ENCODE results near the gene STUB1. TPM values are rescaled to one million over a fixed set of nuclear protein-coding genes. Genes with fewer than 3 reads are reported as not detected.

The STUB1 gene
- total RNA-seq, 2 experiments from 2014 or later = 72.4 to 85.5 TPM

DNA sequence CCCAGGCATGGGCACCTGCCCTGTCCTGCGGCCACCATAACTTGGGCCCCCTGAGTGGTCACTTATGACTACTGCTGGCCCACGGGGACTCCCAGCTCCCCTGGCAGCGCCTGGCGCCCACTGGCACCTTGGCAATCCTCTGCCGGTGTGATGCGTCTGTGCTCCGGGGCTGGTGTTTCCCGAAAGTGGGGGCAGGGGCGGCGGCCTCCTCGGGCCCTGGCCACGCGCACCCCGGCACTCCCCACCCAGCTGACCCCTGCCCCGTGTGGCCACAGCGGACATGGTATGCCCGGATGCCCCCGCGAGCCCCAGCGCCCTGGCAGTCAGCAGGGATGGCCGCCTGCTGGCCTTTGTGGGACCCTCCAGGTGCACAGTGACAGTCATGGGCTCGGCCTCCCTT lies 22.7 kb upstream of the STUB1 start:
- no peak for DNase-seq (ENCODE audit: low spot score)
- CTCF ChIA-PET (ENCODE audit: unreplicated experiment) = no interaction called here
- POLR2A ChIA-PET = no interaction called here

GRCh38 chr16:658679-659571 lies 21.3 kb upstream of the STUB1 start:
- peaks cover 6% of the 10 kb centered on the region for H3K4me1 ChIP-seq (ENCODE audit: insufficient read depth, low read length, poor library complexity, severe bottlenecking)
- no peak for TF ChIP-seq EZH2phosphoT487 (IDR thresholded peaks at IDR 0.05; ENCODE audit: borderline replicate concordance, low read depth, low read length)
- TF ChIP-seq, protein P1, sequence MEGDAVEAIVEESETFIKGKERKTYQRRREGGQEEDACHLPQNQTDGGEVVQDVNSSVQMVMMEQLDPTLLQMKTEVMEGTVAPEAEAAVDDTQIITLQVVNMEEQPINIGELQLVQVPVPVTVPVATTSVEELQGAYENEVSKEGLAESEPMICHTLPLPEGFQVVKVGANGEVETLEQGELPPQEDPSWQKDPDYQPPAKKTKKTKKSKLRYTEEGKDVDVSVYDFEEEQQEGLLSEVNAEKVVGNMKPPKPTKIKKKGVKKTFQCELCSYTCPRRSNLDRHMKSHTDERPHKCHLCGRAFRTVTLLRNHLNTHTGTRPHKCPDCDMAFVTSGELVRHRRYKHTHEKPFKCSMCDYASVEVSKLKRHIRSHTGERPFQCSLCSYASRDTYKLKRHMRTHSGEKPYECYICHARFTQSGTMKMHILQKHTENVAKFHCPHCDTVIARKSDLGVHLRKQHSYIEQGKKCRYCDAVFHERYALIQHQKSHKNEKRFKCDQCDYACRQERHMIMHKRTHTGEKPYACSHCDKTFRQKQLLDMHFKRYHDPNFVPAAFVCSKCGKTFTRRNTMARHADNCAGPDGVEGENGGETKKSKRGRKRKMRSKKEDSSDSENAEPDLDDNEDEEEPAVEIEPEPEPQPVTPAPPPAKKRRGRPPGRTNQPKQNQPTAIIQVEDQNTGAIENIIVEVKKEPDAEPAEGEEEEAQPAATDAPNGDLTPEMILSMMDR (conservative IDR thresholded peaks at IDR 0.05; ENCODE audit: low read length) = no peak
- H3K4me3 ChIP-seq (ENCODE audit: low read depth, low read length, poor library complexity, severe bottlenecking) = no peak overlapping the region
- no peaks in the 10 kb centered on the region for H3K9me3 ChIP-seq (ENCODE audit: low read length)
- H4K20me1 ChIP-seq (ENCODE audit: insufficient read depth, low read length) = no peaks in the 10 kb centered on the region
- H2AFZ ChIP-seq (ENCODE audit: low read length) = no peak overlapping the region
- peaks cover 43% of the 10 kb centered on the region; the same call in 1 of the 2 replicates for H3K36me3 ChIP-seq (ENCODE audit: insufficient read depth, low read length)
- no TSS peak for BruUV-seq (replicated peaks)
- intact Hi-C loops (cut with micrococcal nuclease; ENCODE audit: unreplicated experiment) = no loop called here
- H3K27ac ChIP-seq (ENCODE audit: low read depth, low read length, poor library complexity, severe bottlenecking) = no peak overlapping the region
- ChIA-PET CTCF (ENCODE audit: unreplicated experiment) (no interaction called here), POLR2A (no interaction called here)
- no peaks in the 10 kb centered on the region for H3K9me2 ChIP-seq (ENCODE audit: insufficient read depth, low read length)
- no peak overlapping the region for H3K4me2 ChIP-seq (ENCODE audit: low read length)
- no peaks in the 10 kb centered on the region for H3K79me2 ChIP-seq (ENCODE audit: insufficient read depth, low read depth, low read length)
- DNase-seq (ENCODE audit: low spot score) = no peak

More for the DNA sequence above, 22.7 kb upstream of the STUB1 start:
- Histone ChIP-seq H4K20me1 (ENCODE audit: insufficient read depth, low read length) (no peaks in the 10 kb centered on the region), H3K9me3 (ENCODE audit: low read length) (no peaks in the 10 kb centered on the region), H3K79me2 (ENCODE audit: insufficient read depth, low read depth, low read length) (no peaks in the 10 kb centered on the region), H2AFZ (ENCODE audit: low read length) (no peak overlapping the region), H3K4me2 (ENCODE audit: low read length) (no peak overlapping the region), H3K9me2 (ENCODE audit: insufficient read depth, low read length) (no peaks in the 10 kb centered on the region), H3K36me3 (ENCODE audit: insufficient read depth, low read length) (peaks cover 46% of the 10 kb centered on the region; the same call in 1 of the 2 replicates), H3K4me3 (ENCODE audit: low read depth, low read length, poor library complexity, severe bottlenecking) (no peak overlapping the region), H3K4me1 (ENCODE audit: insufficient read depth, low read length, poor library complexity, severe bottlenecking) (peaks cover 6% of the 10 kb centered on the region), H3K27ac (ENCODE audit: low read depth, low read length, poor library complexity, severe bottlenecking) (no peak overlapping the region)
- intact Hi-C loops (cut with micrococcal nuclease; ENCODE audit: unreplicated experiment) = no loop called here
- BruUV-seq (replicated peaks) = no TSS peak
- no peak for TF ChIP-seq EZH2phosphoT487 (IDR thresholded peaks at IDR 0.05; ENCODE audit: borderline replicate concordance, low read depth, low read length)
- TF ChIP-seq, protein P1 (conservative IDR thresholded peaks at IDR 0.05; ENCODE audit: low read length) = no peak

DNA sequence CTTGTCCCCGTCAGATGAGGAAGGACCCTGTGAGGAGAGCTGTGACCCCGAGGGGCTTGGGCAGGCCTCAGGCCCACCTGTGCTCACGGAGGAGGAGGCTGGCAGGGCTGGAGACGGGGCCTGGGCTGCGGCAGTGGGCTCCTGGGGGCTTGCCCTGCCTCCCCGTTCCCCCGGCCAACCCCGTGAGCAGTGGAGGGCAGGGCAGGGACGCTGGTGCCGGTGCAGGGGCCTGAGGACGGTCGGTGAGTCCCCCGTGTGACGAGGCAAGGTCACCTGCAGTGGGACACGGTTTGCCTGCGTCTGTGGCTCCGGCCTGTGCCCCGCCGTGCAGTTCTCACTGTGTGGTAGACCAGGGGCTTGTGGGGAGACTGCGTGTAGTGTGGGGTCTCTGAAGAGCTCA lies 20.6 kb upstream of the STUB1 start:
- H3K9me2 ChIP-seq (ENCODE audit: insufficient read depth, low read length) = no peaks in the 10 kb centered on the region
- no peak overlapping the region for H3K4me2 ChIP-seq (ENCODE audit: low read length)
- TF ChIP-seq, protein P1 (conservative IDR thresholded peaks at IDR 0.05; ENCODE audit: low read length) = no peak
- no peak for TF ChIP-seq EZH2phosphoT487 (IDR thresholded peaks at IDR 0.05; ENCODE audit: borderline replicate concordance, low read depth, low read length)
- no peak for DNase-seq (ENCODE audit: low spot score)
- H3K36me3 ChIP-seq (ENCODE audit: insufficient read depth, low read length) = peaks cover 42% of the 10 kb centered on the region; the same call in 1 of the 2 replicates
- no peak overlapping the region for H3K4me3 ChIP-seq (ENCODE audit: low read depth, low read length, poor library complexity, severe bottlenecking)
- no peak overlapping the region for H3K27ac ChIP-seq (ENCODE audit: low read depth, low read length, poor library complexity, severe bottlenecking)
- intact Hi-C loops (cut with micrococcal nuclease; ENCODE audit: unreplicated experiment) = loop anchor here (1.0 kb wide), 1 partner anchor 80 kb away; no protein-coding TSS in a partner anchor
- H3K4me1 ChIP-seq (ENCODE audit: insufficient read depth, low read length, poor library complexity, severe bottlenecking) = peaks cover 6% of the 10 kb centered on the region
- H2AFZ ChIP-seq (ENCODE audit: low read length) = no peak overlapping the region
- no peaks in the 10 kb centered on the region for H3K9me3 ChIP-seq (ENCODE audit: low read length)
- CTCF ChIA-PET (ENCODE audit: unreplicated experiment) = no interaction called here
- BruUV-seq (replicated peaks) = no TSS peak
- POLR2A ChIA-PET = no interaction called here
- no peaks in the 10 kb centered on the region for H4K20me1 ChIP-seq (ENCODE audit: insufficient read depth, low read length)
- H3K79me2 ChIP-seq (ENCODE audit: insufficient read depth, low read depth, low read length) = no peaks in the 10 kb centered on the region

Measured in OCI-LY7 (cell line).